GM12891 (cell line): ENCODE data around the gene ARHGAP9.
"Not testable (repeated sequence)": the region's sequence is repeated elsewhere in the genome, so short reads cannot be mapped to it uniquely, and the experiment has no call there.

ENCODE experiments used
- DNase-seq: peaks from one replicate; pipeline ENCODE4 v3.0.0; 2011; ENCODE audit warnings: low spot score; ENCODE audit not compliant: insufficient read length
- FAIRE-seq: peaks from 2 replicates; lab custom pipeline; 2011; peaks lifted over from hg19 to GRCh38; lab: Jason Lieb, UNC
- PAX5 ChIP-seq: IDR thresholded peaks from 2 replicates; pipeline ENCODE4 v1.6.1; 2011; ENCODE audit warnings: low read length, moderate library complexity, mild to moderate bottlenecking; ENCODE audit not compliant: insufficient read depth, severe bottlenecking
- POLR2A ChIP-seq: IDR thresholded peaks from 2 replicates; pipeline ENCODE4 v1.6.1; 2011; ENCODE audit warnings: low read depth, low read length, control low read depth
- POLR2AphosphoS5 ChIP-seq: IDR thresholded peaks from 2 replicates; pipeline ENCODE4 v1.6.1; 2011; ENCODE audit warnings: low read depth, low read length, control low read depth
- POU2F2 ChIP-seq: IDR thresholded peaks from 2 replicates; pipeline ENCODE4 v1.6.1; 2011; ENCODE audit warnings: low read depth, mild to moderate bottlenecking, control low read depth, low read length, moderate library complexity
- SPI1 ChIP-seq: IDR thresholded peaks from 2 replicates; pipeline ENCODE4 v1.6.1; 2011; ENCODE audit warnings: low read depth, low read length, control low read depth
- TAF1 ChIP-seq: IDR thresholded peaks from 2 replicates; pipeline ENCODE4 v1.6.1; 2011; ENCODE audit warnings: low read depth, low read length, control low read depth

ARHGAP9 gene

GRCh38 chr12:57435293-57435692, 44.4 kb downstream of the ARHGAP9 start:
- DNase-seq, result no peak
- no peak for FAIRE-seq
- no peak for TF ChIP-seq POU2F2
- TF ChIP-seq TAF1, result no peak
- no peak for TF ChIP-seq POLR2A
- no peak for TF ChIP-seq POLR2AphosphoS5
- TF ChIP-seq SPI1, result no peak
- no peak for TF ChIP-seq PAX5

GRCh38 chr12:57434517-57435223, 45.0 kb downstream of the ARHGAP9 start, which contains the start of gene INHBC:
TSS of gene INHBC (plus strand) at chr12:57434784. CDS start at chr12:57434887, 103 bp downstream.
- DNase-seq (no peak), FAIRE-seq (no peak)
- TF ChIP-seq PAX5 (no peak), POLR2A (no peak), POLR2AphosphoS5 (no peak), TAF1 (no peak; the same call in 1 of the 2 replicates)

DNA sequence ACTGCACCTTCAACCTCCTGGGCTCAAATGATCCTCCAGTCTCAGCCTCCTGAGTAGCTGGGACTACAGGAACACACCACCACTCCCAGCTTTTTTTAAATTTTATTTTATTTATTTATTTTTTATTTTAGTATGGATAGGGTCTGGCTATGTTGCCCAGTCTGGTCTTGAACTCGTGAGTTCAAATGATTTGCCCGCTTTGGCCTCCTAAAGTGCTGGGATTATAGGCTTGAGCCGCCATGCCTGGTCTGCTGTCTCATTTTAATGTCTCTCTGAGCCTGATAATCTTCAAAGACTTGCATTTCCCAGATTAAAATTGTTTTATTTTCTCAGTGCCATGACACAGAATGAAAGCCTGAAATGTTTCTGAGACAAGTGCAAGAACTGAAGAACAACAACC, 46.3 kb downstream of the ARHGAP9 start:
- FAIRE-seq, result no peak
- no peak for TF ChIP-seq SPI1
- no peak for TF ChIP-seq TAF1
- TF ChIP-seq PAX5, result no peak
- TF ChIP-seq POLR2AphosphoS5, result no peak
- TF ChIP-seq POU2F2, result no peak
- TF ChIP-seq POLR2A, result no peak
- DNase-seq, result no peak

GRCh38 chr12:57431654-57432188, 47.9 kb downstream of the ARHGAP9 start:
- FAIRE-seq, result no peak

GRCh38 chr12:57430931-57431566, 48.6 kb downstream of the ARHGAP9 start, which contains the start of gene R3HDM2:
TSS of gene R3HDM2 (minus strand) at chr12:57431043. CDS start at chr12:57310428, 120,615 bp downstream.
- FAIRE-seq (peak; percentile 98), DNase-seq (peak; percentile 93)
- TF ChIP-seq POLR2AphosphoS5 (peak; percentile 94), POU2F2 (peak; percentile 69), POLR2A (peak; percentile 93), SPI1 (0 out of 2 replicates have a peak, but pooled peaks have one; percentile 5), PAX5 (peak; percentile 44), TAF1 (peak; percentile 78)

More at GRCh38 chr12:57431654-57432188, 47.9 kb downstream of the ARHGAP9 start:
- DNase-seq, result no peak
- TF ChIP-seq POLR2AphosphoS5 (no peak), SPI1 (no peak), POLR2A (no peak), TAF1 (no peak), POU2F2 (no peak), PAX5 (no peak)

GRCh38 chr12:57430112-57430930, 49.3 kb downstream of the ARHGAP9 start:
- TF ChIP-seq POLR2A (0 out of 2 replicates have a peak, but pooled peaks have one; percentile 11), TAF1 (no peak; the same call in 1 of the 2 replicates), PAX5 (no peak)
- peak; percentile 70 for FAIRE-seq
- DNase-seq, result peak; percentile 79

GRCh38 chr12:57429473-57430111, 50.1 kb downstream of the ARHGAP9 start:
- FAIRE-seq (no peak), DNase-seq (no peak)
- TF ChIP-seq POLR2AphosphoS5, result no peak
- TF ChIP-seq SPI1, result no peak
- TF ChIP-seq PAX5, result no peak
- no peak for TF ChIP-seq TAF1
- TF ChIP-seq POLR2A, result no peak
- TF ChIP-seq POU2F2, result no peak

DNA sequence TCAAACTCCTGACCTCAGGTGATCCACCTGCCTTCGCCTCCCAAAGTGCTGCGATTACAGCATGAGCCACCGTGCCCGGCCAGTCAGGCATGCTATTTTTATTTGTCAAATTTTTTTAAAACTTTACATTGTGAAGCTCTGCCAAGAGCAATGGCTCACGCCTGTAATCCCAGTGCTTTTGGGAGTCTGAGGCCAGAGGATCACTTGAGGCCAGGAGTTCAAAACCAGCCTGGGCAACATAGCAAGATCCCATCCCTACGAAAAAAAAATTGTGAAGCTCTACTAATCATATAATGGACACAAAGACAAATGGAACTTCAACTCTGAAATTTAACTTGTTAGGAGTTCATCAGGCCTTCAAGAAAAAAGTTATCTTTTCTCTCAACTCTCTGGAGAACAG, 50.7 kb downstream of the ARHGAP9 start:
- no peak for FAIRE-seq
- DNase-seq, result no peak
- TF ChIP-seq POLR2A (no peak), PAX5 (no peak), POLR2AphosphoS5 (no peak), POU2F2 (no peak), TAF1 (no peak), SPI1 (no peak)

- not testable (repeated sequence) for DNase-seq, FAIRE-seq
Measured at GRCh38 chr12:57426948-57427347, 52.7 kb downstream of the ARHGAP9 start.
